HG03457 (cell line): ENCODE data around the gene WFIKKN1.
"Not testable (repeated sequence)": the region's sequence is repeated elsewhere in the genome, so short reads cannot be mapped to it uniquely, and the experiment has no call there.

ENCODE experiments used
- ATAC-seq: cut with Tn5 transposase; IDR thresholded peaks from one replicate; pipeline ENCODE4 v1.9.1; 2021; ENCODE audit warnings: moderate number of reproducible peaks; ENCODE audit not compliant: unreplicated experiment

Gene WFIKKN1

GRCh38 chr16:595094-595528, 35.7 kb upstream of the WFIKKN1 start:
- ATAC-seq: no peak

DNA sequence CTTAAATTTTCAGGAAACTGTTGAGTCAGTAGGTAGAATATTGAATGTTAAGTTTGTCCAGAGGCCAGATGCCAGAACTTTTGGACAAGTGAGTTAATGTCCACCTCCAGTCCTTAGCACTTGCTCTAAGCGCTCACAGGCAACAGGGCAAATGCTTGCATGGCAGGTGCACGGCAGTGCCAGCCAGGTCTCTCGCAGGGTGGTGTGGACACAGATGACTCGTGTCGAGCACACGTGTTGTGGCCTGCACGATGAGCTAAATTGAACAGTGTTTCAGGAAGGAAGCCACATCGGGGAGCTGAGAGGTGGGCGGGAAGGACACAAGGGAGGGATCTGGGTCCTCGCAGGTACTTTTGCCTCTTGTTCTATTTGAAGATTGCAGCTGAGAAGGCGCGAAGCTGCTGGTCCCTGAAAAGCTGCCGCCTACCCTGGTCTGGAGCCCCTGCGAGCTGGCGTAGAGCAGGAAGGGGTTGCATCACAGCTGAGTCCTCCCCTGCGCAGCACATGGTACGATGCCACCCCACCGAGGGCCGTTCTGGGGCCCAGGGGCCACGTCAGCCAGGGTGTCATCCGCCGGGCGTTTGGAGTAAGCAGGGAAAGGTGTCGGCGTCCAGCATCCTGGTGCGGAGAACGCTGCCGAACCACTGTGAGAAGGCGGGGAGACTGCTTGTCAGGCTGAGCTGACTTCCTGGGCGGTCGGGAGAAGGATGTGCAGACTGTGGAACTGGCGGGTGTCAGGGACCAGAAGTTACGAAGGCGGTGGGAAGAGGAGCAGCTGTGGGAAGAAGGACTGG, 34.6 kb upstream of the WFIKKN1 start:
- no peak for ATAC-seq

GRCh38 chr16:596736-597060, 34.1 kb upstream of the WFIKKN1 start:
- ATAC-seq: no peak

DNA sequence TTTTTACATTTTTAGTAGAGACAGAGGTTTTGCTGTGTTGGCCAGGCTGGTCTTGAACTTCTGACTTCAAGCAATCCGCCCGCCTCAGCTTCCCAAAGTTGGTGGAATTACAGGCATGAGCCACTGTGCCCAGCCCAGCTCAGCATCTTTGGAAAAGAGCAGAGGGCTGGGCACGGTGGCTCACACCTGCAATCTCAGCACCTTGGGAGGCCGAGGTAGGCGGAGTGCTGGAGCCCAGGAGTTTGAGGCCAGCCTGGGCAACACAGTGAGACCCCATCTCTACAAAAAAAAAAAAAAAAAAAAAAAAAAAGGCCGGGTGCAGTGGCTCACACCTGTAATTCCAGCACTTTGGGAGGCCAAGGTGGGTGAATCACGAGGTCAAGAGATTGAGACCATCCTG, 33.1 kb upstream of the WFIKKN1 start:
- ATAC-seq: not testable (repeated sequence)

DNA sequence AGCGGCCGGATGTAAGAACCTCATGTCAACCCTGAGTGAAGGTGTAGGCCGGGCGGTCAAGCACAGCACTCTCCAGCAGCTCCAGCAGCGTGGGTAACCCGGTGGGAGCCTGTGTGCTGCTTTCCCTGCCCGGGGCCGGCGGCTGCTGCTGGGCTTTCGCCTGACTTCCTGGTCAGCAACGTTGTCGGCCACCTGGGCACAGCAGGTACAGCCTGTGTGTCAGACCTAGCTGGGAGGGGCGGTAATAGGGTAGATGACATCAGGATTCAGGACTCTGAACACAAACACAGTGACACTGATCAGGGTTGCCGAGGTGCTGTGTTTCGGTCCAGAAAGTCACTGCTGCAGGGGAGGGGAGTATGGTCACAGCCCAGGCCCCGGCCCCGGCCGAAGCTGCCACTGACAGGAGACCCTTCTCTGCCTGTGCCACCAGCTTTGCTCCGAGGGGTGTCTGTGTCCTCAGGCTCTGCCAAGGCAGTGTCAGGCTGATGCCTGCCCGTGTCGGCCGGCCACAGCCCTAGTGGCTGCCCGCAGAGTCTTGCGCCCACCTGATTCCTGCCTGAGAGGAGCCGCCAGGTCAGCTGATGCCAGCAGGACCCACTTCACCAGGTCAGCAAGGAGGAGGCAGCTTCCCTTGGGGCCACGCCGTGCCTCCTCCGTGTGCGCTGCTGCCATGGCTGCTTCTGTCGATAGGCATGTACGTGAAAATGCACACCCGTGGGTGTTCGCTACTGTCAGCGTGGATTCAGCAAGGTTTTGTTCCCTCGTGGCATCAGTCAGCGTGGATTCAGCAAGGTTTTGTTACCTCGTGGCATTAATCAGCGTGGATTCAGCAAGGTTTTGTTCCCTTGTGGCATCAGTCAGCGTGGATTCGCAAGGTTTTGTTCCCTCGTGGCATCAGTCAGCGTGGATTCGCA, 31.7 kb upstream of the WFIKKN1 start:
- no peak for ATAC-seq

DNA sequence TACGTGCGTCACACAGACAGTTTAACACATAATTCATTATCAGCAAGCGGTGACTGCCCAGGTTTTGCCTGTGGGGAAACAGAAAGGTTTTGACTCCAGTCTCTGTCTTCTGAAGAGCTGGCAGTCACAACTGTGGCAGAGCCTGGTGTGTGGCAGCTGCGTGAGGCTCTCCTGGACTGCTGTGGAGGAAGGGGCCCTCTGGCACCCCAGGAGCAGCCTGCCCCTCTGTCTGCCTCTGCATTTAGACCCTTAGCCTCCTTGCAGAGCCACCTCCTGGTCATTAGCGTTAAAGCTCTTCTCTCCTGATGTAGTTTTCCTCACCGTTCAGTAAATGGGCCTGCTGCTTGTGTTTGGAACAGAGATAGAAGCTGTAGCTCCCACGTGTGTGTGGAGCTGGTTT, 30.0 kb upstream of the WFIKKN1 start:
- no peak for ATAC-seq

GRCh38 chr16:603933-604332, 26.9 kb upstream of the WFIKKN1 start:
- ATAC-seq: no peak

GRCh38 chr16:606656-607307, 24.0 kb upstream of the WFIKKN1 start:
- no peak for ATAC-seq

GRCh38 chr16:608019-608418, 22.8 kb upstream of the WFIKKN1 start:
- ATAC-seq: no peak

DNA sequence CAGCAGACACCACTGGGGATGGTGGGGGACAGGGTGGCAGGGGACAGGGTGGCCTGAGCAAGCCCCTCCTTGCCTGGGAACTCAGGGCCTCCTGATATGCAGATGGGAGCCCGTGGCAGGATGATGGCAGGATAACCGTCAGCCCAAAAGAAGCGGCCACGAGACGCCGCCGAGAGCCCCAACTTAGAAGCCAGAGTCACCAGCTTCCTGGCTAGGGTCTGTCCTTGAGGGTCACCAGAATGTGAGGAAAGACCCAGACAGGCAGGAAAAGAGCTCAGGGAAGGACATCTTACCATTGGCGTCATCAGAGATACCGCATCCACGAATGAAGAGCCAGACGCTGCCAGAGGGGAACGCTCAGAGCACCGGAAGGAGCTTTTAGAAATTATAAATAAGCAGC, 21.5 kb upstream of the WFIKKN1 start:
- no peak for ATAC-seq

GRCh38 chr16:609984-610383, 20.8 kb upstream of the WFIKKN1 start:
- ATAC-seq: no peak

- ATAC-seq: no peak
These were observed 20.0 kb upstream of the WFIKKN1 start for GRCh38 chr16:610513-611381.

DNA sequence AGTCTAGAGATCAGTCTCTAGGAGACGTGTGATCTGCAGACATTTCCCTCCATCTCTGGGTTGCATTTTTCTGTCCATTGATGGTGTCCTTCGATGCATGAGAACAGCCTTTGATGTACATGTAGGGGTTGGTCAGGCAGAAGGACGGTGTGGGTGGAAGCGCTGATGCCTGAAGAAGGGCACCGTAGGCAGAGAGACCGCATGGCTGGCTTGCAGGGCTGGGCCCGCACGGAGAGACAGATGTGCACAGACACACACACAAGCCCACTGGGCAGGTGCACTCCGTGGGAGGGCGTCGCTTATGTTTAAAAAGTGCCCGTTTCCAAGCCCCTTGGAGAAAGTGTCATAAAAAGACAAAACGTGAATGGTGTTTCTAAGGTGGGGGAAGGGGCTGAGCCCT, 15.7 kb upstream of the WFIKKN1 start:
- no peak for ATAC-seq

GRCh38 chr16:616733-617586, 13.8 kb upstream of the WFIKKN1 start:
- no peak for ATAC-seq

DNA sequence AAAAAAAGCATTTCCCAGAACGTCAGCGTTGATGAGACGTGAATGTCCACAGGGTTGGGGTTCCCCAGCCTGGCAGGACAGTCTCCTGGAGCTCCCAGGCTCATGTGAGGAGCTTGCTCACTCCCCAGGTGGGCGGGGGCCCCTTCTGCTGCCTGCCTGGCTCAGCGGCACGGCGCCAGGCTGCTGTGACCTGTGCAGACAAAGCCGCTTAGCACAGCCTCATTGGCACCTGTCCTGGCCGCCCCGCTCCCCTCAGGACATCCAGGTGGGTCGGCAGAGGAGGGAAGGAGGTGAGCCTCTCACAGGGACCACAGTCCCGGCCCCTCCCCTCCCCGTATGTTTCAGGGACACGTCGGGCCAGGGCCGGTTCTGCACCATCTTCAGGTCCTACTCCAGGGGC, 12.9 kb upstream of the WFIKKN1 start:
- no peak for ATAC-seq

DNA sequence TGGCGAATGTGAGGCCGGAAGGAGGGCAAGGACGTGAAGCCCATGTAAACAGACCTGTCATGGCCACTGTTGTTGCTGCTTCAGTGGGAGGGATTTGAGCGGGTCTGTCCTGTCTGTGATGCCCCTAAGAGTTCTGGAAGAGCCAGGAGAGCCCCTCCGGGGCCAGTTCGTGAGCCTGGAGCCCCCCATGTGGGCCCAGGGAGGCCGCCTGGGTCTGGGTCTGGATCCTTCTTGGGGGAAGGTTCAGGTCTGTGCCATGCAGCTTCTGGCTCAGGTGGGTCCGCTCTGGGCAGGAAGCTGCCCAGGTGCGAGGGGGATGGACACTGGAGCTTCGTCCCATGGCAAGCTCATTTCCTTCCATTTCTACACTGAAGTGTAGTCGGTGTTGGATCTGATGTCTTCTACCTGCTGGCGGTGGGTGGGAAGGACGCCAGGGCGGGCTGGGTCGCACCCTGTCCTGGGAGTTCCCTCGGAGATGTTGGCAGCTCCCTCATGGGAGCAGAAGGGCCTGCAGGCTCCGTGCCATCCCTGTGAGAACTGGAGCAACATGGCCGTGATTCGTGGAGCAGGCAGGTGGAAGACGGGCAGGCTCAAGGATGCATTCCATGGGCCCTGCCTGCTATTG, 11.2 kb upstream of the WFIKKN1 start:
- ATAC-seq: no peak

DNA sequence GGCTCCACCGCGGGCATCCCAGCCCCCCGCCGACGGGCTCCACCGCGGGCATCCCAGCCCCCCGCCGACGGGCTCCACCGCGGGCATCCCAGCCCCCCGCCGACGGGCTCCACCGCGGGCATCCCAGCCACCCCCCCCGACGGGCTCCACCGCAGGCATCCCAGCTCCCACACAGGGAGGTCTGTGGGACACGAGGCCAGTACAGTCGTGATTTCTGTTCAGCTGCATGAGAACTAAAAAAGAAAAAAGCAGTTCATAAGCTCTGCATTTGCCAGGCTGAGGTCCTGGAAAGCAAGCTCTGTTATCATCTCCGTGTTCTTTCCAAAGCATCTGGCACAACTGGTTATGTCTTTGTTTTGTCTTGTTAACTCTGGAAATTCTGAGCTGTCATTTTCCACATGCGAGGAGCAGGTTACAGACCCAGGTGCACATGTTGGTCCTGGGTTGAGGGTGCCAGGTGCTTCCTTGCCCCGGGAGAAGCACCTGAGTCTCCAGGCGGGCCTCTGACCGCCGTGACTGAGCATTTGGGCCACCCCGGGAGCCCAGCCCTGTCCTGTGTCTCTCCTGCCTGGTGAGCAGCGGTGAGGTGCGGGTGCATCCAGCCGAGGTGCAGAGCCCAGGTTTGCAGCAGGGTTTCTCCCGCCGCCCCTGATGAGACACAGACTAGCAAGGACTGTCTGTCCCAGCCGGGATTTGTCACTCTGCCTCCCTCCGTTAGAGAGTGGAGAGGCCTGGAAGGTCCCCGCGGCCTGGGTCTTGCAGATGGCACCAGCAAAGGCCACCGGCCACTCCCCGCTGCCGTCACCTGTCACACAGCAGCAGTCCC, 9.9 kb upstream of the WFIKKN1 start:
- no peak for ATAC-seq

DNA sequence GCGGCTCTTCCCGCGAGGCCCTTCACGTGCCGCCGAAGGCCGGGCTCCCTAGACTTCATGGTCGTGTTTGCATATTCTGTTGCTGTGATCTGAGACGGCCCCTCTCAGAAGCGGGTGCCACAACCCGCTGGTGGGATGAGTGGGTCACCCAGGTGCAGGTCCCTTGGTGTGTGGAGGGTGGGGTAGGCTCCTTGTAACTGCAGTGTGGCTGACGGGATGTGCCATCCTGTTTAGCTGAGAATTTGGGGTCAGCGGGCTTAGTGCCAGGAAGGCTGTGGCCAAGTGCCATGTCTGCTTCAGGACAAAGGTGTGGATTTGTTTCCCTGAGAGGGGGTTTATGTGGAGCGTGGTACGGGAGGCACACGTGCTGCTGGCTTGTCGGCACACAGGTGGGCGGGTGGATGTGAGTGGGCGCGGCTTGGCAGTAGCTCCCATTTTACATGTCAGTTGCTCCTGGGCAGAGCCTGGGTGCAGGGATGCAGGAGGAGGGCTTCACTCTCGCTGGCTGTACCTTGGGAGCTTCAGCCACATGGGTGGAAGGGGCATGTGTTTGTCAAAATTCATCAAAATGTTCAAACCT, 9.2 kb upstream of the WFIKKN1 start:
- ATAC-seq: no peak
